Fibroblast of lung (primary cell): ENCODE data around the gene PCED1A.

ENCODE experiments used
- EZH2 ChIP-seq: IDR thresholded peaks from 2 replicates; pipeline ENCODE4 v1.5.1; 2012; ENCODE audit warnings: low read length, control low read depth, mild to moderate bottlenecking; ENCODE audit errors: missing control alignments
- TF ChIP-seq, protein P1 (sequence below), 2 donors: IDR thresholded peaks in 1 of 2; conservative IDR thresholded peaks in 1 of 2; 1 replicate in 1 of 2; 2 replicates in 1 of 2; pipeline ENCODE4 v1.5.1; 2011 to 2012; ENCODE audit warnings: low read length in 2 of 2, control low read depth in 1 of 2, inconsistent platforms in 1 of 2, low read depth in 1 of 2, mild to moderate bottlenecking in 1 of 2

DNA sequence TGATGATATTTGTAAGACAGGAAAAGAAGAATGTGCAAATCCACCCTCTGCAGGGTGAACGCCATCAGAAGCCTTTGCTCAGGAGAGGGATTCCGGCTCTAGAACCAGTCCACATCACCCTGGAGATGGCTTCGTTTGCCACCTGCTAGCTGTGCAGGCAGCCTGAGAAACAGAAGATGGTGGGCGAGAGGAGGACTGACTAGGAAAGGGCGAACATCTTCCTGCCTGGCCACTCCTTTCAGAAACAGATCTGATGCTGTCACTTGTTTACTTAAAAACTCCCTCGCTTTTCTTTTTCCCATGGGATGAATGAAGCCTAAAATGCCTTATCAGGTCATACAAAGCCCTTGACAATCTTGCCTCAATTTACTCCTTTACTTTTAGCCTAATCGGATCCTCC, 34.0 kb upstream of the PCED1A start:
- TF ChIP-seq, protein P1, sequence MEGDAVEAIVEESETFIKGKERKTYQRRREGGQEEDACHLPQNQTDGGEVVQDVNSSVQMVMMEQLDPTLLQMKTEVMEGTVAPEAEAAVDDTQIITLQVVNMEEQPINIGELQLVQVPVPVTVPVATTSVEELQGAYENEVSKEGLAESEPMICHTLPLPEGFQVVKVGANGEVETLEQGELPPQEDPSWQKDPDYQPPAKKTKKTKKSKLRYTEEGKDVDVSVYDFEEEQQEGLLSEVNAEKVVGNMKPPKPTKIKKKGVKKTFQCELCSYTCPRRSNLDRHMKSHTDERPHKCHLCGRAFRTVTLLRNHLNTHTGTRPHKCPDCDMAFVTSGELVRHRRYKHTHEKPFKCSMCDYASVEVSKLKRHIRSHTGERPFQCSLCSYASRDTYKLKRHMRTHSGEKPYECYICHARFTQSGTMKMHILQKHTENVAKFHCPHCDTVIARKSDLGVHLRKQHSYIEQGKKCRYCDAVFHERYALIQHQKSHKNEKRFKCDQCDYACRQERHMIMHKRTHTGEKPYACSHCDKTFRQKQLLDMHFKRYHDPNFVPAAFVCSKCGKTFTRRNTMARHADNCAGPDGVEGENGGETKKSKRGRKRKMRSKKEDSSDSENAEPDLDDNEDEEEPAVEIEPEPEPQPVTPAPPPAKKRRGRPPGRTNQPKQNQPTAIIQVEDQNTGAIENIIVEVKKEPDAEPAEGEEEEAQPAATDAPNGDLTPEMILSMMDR (conservative IDR thresholded peaks at IDR 0.05 in 1 of 2, IDR thresholded peaks at IDR 0.05 in 1 of 2; ENCODE audit: low read depth in 1 of 2, low read length in 2 of 2), result no peak
- TF ChIP-seq EZH2, result no peak
